Skeletal muscle satellite cell (primary cell): ENCODE data around the gene SIGLEC15.
"Not testable (repeated sequence)": the region's sequence is repeated elsewhere in the genome, so short reads cannot be mapped to it uniquely, and the experiment has no call there.

ENCODE experiments used
- H3K27me3 ChIP-seq: 2 replicates; pipeline ENCODE4 v1.7.0; 2013; ENCODE audit warnings: low read length; ENCODE audit not compliant: control insufficient read depth, insufficient read depth
- H3K36me3 ChIP-seq: 2 replicates; pipeline ENCODE4 v1.7.0; 2013; ENCODE audit warnings: mild to moderate bottlenecking, control low read depth, low read length; ENCODE audit not compliant: insufficient read depth
- H3K4me1 ChIP-seq: 2 replicates; pipeline ENCODE4 v1.7.0; 2013; ENCODE audit warnings: low read length; ENCODE audit not compliant: control insufficient read depth, insufficient read depth
- H3K4me2 ChIP-seq: 2 replicates; pipeline ENCODE4 v1.7.0; 2013; ENCODE audit warnings: mild to moderate bottlenecking, low read length
- H3K4me3 ChIP-seq: 2 replicates; pipeline ENCODE4 v1.7.0; 2013; ENCODE audit warnings: low read length
- H3K9ac ChIP-seq: 2 replicates; pipeline ENCODE4 v1.7.0; 2013; ENCODE audit warnings: mild to moderate bottlenecking, low read depth, low read length, moderate library complexity
- H3K9me3 ChIP-seq: replicated peaks from 2 replicates; pipeline ENCODE4 v1.7.0; 2013; ENCODE audit warnings: mild to moderate bottlenecking, control low read depth, low read length

SIGLEC15 gene

GRCh38 chr18:45793264-45793965 lies 32.1 kb upstream of the SIGLEC15 start:
- Histone ChIP-seq H3K9me3 (no peaks in the 10 kb centered on the region), H3K4me1 (peaks cover 16% of the 10 kb centered on the region), H3K9ac (peak overlapping the region; percentile 31), H3K36me3 (no peaks in the 10 kb centered on the region), H3K4me2 (peak overlapping the region; percentile 50), H3K4me3 (no peak overlapping the region), H3K27me3 (no peaks in the 10 kb centered on the region)

- Histone ChIP-seq H3K4me3 (no peak overlapping the region), H3K4me2 (no peak overlapping the region), H3K4me1 (peaks cover 35% of the 10 kb centered on the region), H3K9me3 (peaks cover 5% of the 10 kb centered on the region), H3K36me3 (no peaks in the 10 kb centered on the region), H3K9ac (peak overlapping the region; percentile 63), H3K27me3 (no peaks in the 10 kb centered on the region)
Observed at GRCh38 chr18:45801416-45802004, 24.0 kb upstream of the SIGLEC15 start.

GRCh38 chr18:45802814-45803492 lies 22.5 kb upstream of the SIGLEC15 start:
- no peak overlapping the region for H3K4me3 ChIP-seq
- no peaks in the 10 kb centered on the region for H3K27me3 ChIP-seq
- H3K9ac ChIP-seq = peak overlapping the region; percentile 80

GRCh38 chr18:45805551-45805950 lies 19.9 kb upstream of the SIGLEC15 start:
- Histone ChIP-seq H3K4me2 (no peak overlapping the region), H3K36me3 (no peaks in the 10 kb centered on the region), H3K27me3 (no peaks in the 10 kb centered on the region), H3K4me1 (peaks cover 40% of the 10 kb centered on the region), H3K9ac (no peak overlapping the region), H3K9me3 (peaks cover 5% of the 10 kb centered on the region), H3K4me3 (no peak overlapping the region)

More at GRCh38 chr18:45802814-45803492, 22.5 kb upstream of the SIGLEC15 start:
- H3K4me2 ChIP-seq = peak overlapping the region; percentile 70
- no peaks in the 10 kb centered on the region for H3K36me3 ChIP-seq
- peaks cover 5% of the 10 kb centered on the region for H3K9me3 ChIP-seq
- peaks cover 40% of the 10 kb centered on the region for H3K4me1 ChIP-seq

- H3K9me3 ChIP-seq = peaks cover 5% of the 10 kb centered on the region
- peaks cover 39% of the 10 kb centered on the region for H3K4me1 ChIP-seq
- no peak overlapping the region for H3K4me3 ChIP-seq
- H3K36me3 ChIP-seq = no peaks in the 10 kb centered on the region
- H3K27me3 ChIP-seq = no peaks in the 10 kb centered on the region
- no peak overlapping the region for H3K4me2 ChIP-seq
- no peak overlapping the region for H3K9ac ChIP-seq
Observed at GRCh38 chr18:45806226-45806625, 19.2 kb upstream of the SIGLEC15 start.

GRCh38 chr18:45807144-45807543 lies 18.3 kb upstream of the SIGLEC15 start:
- H3K9me3 ChIP-seq, H3K4me3 ChIP-seq, H3K36me3 ChIP-seq, H3K9ac ChIP-seq, H3K27me3 ChIP-seq, H3K4me2 ChIP-seq: not testable (repeated sequence)
- peaks cover 30% of the 10 kb centered on the region for H3K4me1 ChIP-seq

GRCh38 chr18:45814733-45815132 lies 10.7 kb upstream of the SIGLEC15 start:
- not testable (repeated sequence) for H3K4me3 ChIP-seq, H3K36me3 ChIP-seq, H3K4me1 ChIP-seq, H3K9ac ChIP-seq, H3K27me3 ChIP-seq, H3K4me2 ChIP-seq, H3K9me3 ChIP-seq

GRCh38 chr18:45817543-45817942 lies 7.9 kb upstream of the SIGLEC15 start:
- Histone ChIP-seq H3K9ac (no peak overlapping the region), H3K4me2 (no peak overlapping the region), H3K9me3 (no peaks in the 10 kb centered on the region), H3K4me3 (no peak overlapping the region), H3K4me1 (peaks cover 11% of the 10 kb centered on the region), H3K27me3 (no peaks in the 10 kb centered on the region), H3K36me3 (no peaks in the 10 kb centered on the region)

- H3K4me3 ChIP-seq, H3K27me3 ChIP-seq, H3K9me3 ChIP-seq, H3K36me3 ChIP-seq, H3K4me2 ChIP-seq, H3K9ac ChIP-seq: not testable (repeated sequence)
- peaks cover 11% of the 10 kb centered on the region for H3K4me1 ChIP-seq
Observed at GRCh38 chr18:45818765-45819164, 6.7 kb upstream of the SIGLEC15 start.

- H3K27me3 ChIP-seq = no peaks in the 10 kb centered on the region
- H3K9ac ChIP-seq = no peak overlapping the region
- H3K4me2 ChIP-seq = no peak overlapping the region
- no peak overlapping the region for H3K4me3 ChIP-seq
- H3K36me3 ChIP-seq = no peaks in the 10 kb centered on the region
- H3K9me3 ChIP-seq = no peaks in the 10 kb centered on the region
- peaks cover 13% of the 10 kb centered on the region for H3K4me1 ChIP-seq
Observed at GRCh38 chr18:45820106-45820745, 5.2 kb upstream of the SIGLEC15 start.

GRCh38 chr18:45821026-45821425 lies 4.4 kb upstream of the SIGLEC15 start:
- Histone ChIP-seq H3K27me3 (no peaks in the 10 kb centered on the region), H3K9ac (no peak overlapping the region), H3K4me1 (peaks cover 15% of the 10 kb centered on the region), H3K36me3 (no peaks in the 10 kb centered on the region), H3K9me3 (no peaks in the 10 kb centered on the region), H3K4me2 (no peak overlapping the region), H3K4me3 (no peak overlapping the region)
